ENCODE data around the gene GOLGA8F.
"Not testable (repeated sequence)": the region's sequence is repeated elsewhere in the genome, so short reads cannot be mapped to it uniquely, and the experiment has no call there.

DNA sequence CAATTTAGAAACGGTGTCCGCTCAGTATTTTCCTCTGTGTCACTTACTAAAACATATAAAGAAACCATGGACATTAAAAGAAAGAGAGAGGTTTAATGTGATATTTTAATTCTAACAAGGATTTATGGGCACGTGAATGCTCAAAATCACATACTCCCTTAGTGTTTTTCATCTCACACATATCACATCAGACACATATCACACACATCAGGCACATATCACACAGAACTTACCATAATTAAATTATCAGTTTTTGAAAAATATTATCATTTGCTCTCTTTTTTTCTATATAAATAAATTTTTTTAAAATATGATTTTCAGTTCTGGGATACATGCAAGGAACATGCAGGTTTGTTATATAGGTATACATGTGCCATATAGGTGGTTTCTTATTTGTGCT is 42.0 kb downstream of the GOLGA8F start:
- not testable (repeated sequence) for TF ChIP-seq POLR2AphosphoS5 (IDR thresholded peaks at IDR 0.05; ENCODE audit: borderline replicate concordance, low read depth, low read length); EZH2 (IDR thresholded peaks at IDR 0.05)

Measured in SK-N-MC (cell line).